SK-MEL-5 (cell line): ENCODE data around the gene ZNF334. TPM values are rescaled to one million over a fixed set of nuclear protein-coding genes. Genes with fewer than 3 reads are reported as not detected.

Experiments
- DNase-seq: peaks from one replicate; pipeline ENCODE4 v3.0.0-alpha.2; 2016; ENCODE audit warnings: low read depth, low spot score
- in situ Hi-C: cut with HindIII; loops from 2 replicates; pipeline ENCODE4 v1.10.0; 2016; ENCODE audit warnings: low sequenced_read_pairs, high pct_unique_total_duplicates, low pct_unique_long_range_greater_than_20kb
- total RNA-seq: library from RNA; depleted of rRNA; stranded (reverse); fragments of >200 nt; shearing (Covaris generic); gene quantifications from 2 replicates; pipeline ENCODE4 v1.2.3, GENCODE V29; 2014

ZNF334 gene
- total RNA-seq, 1 experiment from 2014 or later: not detected

- in situ Hi-C loops: no loop called here
- no peak for DNase-seq
Observed at GRCh38 chr20:46509523-46509922, 3.8 kb downstream of the ZNF334 start.

GRCh38 chr20:46507760-46508407, 5.5 kb downstream of the ZNF334 start:
- no peak for DNase-seq
- in situ Hi-C loops: no loop called here

GRCh38 chr20:46505506-46505905, 7.9 kb downstream of the ZNF334 start:
- in situ Hi-C loops: no loop called here
- DNase-seq: no peak

GRCh38 chr20:46501961-46502360, 11.4 kb downstream of the ZNF334 start:
- no peak for DNase-seq
- in situ Hi-C loops: no loop called here

GRCh38 chr20:46501337-46501942, 11.9 kb downstream of the ZNF334 start:
- no peak for DNase-seq
- in situ Hi-C loops: no loop called here

- DNase-seq: no peak
- in situ Hi-C loops: no loop called here
Observed at GRCh38 chr20:46494077-46494476, 19.3 kb downstream of the ZNF334 start.

GRCh38 chr20:46491354-46491753, 22.0 kb downstream of the ZNF334 start:
- no peak for DNase-seq
- in situ Hi-C loops: no loop called here

- in situ Hi-C loops: no loop called here
- DNase-seq: no peak
Observed at GRCh38 chr20:46488451-46488850, 24.9 kb downstream of the ZNF334 start.

- in situ Hi-C loops: no loop called here
- DNase-seq: no peak
Observed at GRCh38 chr20:46487628-46488027, 25.7 kb downstream of the ZNF334 start.

GRCh38 chr20:46485431-46485830, 27.9 kb downstream of the ZNF334 start:
- no peak for DNase-seq
- in situ Hi-C loops: no loop called here

GRCh38 chr20:46484954-46485353, 28.4 kb downstream of the ZNF334 start:
- in situ Hi-C loops: no loop called here
- DNase-seq: no peak

GRCh38 chr20:46483879-46484278, 29.5 kb downstream of the ZNF334 start:
- DNase-seq: no peak
- in situ Hi-C loops: no loop called here

GRCh38 chr20:46482864-46483263, 30.5 kb downstream of the ZNF334 start:
- in situ Hi-C loops: no loop called here
- no peak for DNase-seq

- no peak for DNase-seq
- in situ Hi-C loops: no loop called here
Observed at GRCh38 chr20:46477640-46478039, 35.7 kb downstream of the ZNF334 start.

GRCh38 chr20:46477225-46477624, 36.1 kb downstream of the ZNF334 start:
- in situ Hi-C loops: no loop called here

GRCh38 chr20:46468508-46468907, 44.9 kb downstream of the ZNF334 start:
- no peak for DNase-seq
- in situ Hi-C loops: no loop called here

More at GRCh38 chr20:46477225-46477624, 36.1 kb downstream of the ZNF334 start:
- DNase-seq: no peak

- no peak for DNase-seq
- in situ Hi-C loops: no loop called here
Observed at GRCh38 chr20:46464451-46464850, 48.9 kb downstream of the ZNF334 start.

- in situ Hi-C loops: no loop called here
- no peak for DNase-seq
Observed at GRCh38 chr20:46463852-46464251, 49.5 kb downstream of the ZNF334 start.

- no peak for DNase-seq
- in situ Hi-C loops: no loop called here
Observed at GRCh38 chr20:46461808-46462207, 51.6 kb downstream of the ZNF334 start.
